Muscle layer of duodenum (tissue), 2 donors: ENCODE data around the gene FOXC2.

Experiments used
- H3K27ac ChIP-seq: one replicate; pipeline ENCODE4 v1.7.0; 2013; ENCODE audit warnings: mild to moderate bottlenecking, low read length
- H3K27me3 ChIP-seq: one replicate; pipeline ENCODE4 v1.7.0; 2013; ENCODE audit warnings: low read depth, mild to moderate bottlenecking, control low read depth, low read length
- H3K36me3 ChIP-seq, 2 donors: one replicate each; pipeline ENCODE4 v1.7.0; 2013; ENCODE audit warnings: low read length in 2 of 2, control low read depth in 1 of 2, mild to moderate bottlenecking in 1 of 2; ENCODE audit not compliant: insufficient read depth in 2 of 2, control insufficient read depth in 1 of 2
- H3K4me1 ChIP-seq, 2 donors: one replicate each; pipeline ENCODE4 v1.7.0; 2013; ENCODE audit warnings: low read length in 2 of 2, mild to moderate bottlenecking in 2 of 2, control low read depth in 1 of 2, moderate library complexity in 1 of 2; ENCODE audit not compliant: insufficient read depth in 2 of 2, control insufficient read depth in 1 of 2
- H3K4me3 ChIP-seq, 2 donors: one replicate each; pipeline ENCODE4 v1.7.0; 2013; ENCODE audit warnings: low read length in 2 of 2, low read depth in 1 of 2, mild to moderate bottlenecking in 1 of 2
- H3K9me3 ChIP-seq, 2 donors: one replicate each; pipeline ENCODE4 v1.7.0; 2013; ENCODE audit warnings: low read length in 2 of 2, control low read depth in 1 of 2, mild to moderate bottlenecking in 1 of 2; ENCODE audit not compliant: control insufficient read depth in 1 of 2
- donor health status: healthy.

The FOXC2 gene

GRCh38 chr16:86547286-86547685, 19.3 kb upstream of the FOXC2 start:
- peaks cover 28 to 75% of the 10 kb centered on the region in 2 donors for H3K36me3 ChIP-seq
- H3K27me3 ChIP-seq, result no peaks in the 10 kb centered on the region
- H3K27ac ChIP-seq, result no peak overlapping the region
- H3K4me3 ChIP-seq, result no peak overlapping the region
- H3K9me3 ChIP-seq, result no peaks in the 10 kb centered on the region
- no peaks in the 10 kb centered on the region for H3K4me1 ChIP-seq

DNA sequence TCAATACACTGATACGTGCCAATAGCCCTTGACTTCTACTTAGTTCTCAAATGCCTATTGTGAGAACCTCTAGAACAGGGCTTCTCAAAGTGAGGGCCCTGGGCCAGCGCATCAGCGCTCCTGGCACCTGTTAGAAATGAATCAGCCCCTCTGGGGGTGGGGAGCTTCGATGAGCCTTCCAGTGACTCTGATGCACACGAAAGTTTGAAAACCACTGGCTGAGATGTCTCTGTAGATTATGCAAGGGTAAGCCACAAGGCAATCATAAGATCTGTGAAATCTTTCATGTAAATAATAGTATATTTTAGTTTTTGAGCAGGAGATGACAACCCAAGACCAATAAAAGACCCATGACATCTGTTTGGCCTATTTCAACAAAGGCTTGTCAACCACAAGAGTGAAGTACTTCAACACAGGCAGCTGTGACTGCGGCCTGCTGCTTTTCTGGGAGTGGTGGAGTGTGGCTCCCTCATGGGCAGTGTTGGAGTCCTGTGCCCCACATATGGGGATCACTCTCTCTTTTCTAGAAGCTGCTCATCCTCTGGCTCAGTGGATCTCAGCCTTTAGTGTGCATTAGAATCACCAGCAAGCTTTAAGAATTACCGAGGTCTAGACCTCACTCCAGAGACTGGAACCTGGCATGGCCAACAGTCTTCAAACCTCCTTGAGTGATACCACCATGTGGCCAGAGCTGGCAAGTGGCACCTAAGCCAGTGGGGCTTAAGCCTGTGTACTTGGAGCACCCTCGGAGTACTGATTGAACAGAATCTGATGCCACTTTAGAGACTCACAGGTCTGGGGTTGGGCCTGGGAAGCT, 17.3 kb upstream of the FOXC2 start:
- no peak overlapping the region for H3K27ac ChIP-seq
- no peaks in the 10 kb centered on the region for H3K27me3 ChIP-seq
- peaks cover 23 to 62% of the 10 kb centered on the region in 2 donors for H3K36me3 ChIP-seq

GRCh38 chr16:86549893-86550190, 16.8 kb upstream of the FOXC2 start:
- Histone ChIP-seq H3K9me3 (no peaks in the 10 kb centered on the region), H3K27ac (no peak overlapping the region), H3K4me1 (peaks cover 5 to 7% of the 10 kb centered on the region in 2 donors), H3K27me3 (no peaks in the 10 kb centered on the region), H3K4me3 (no peak overlapping the region), H3K36me3 (peaks cover 23 to 59% of the 10 kb centered on the region in 2 donors)

More for the DNA sequence above, 17.3 kb upstream of the FOXC2 start:
- Histone ChIP-seq H3K4me3 (no peak overlapping the region), H3K4me1 (peaks cover 2 to 4% of the 10 kb centered on the region in 2 donors), H3K9me3 (no peaks in the 10 kb centered on the region)

- no peak overlapping the region for H3K4me3 ChIP-seq
- H3K27me3 ChIP-seq, result no peaks in the 10 kb centered on the region
- H3K9me3 ChIP-seq, result no peaks in the 10 kb centered on the region
- peaks cover 23 to 54% of the 10 kb centered on the region in 2 donors for H3K36me3 ChIP-seq
- peaks cover 5 to 7% of the 10 kb centered on the region in 2 donors for H3K4me1 ChIP-seq
- no peak overlapping the region for H3K27ac ChIP-seq
Observed at GRCh38 chr16:86550281-86550680, 16.3 kb upstream of the FOXC2 start.

DNA sequence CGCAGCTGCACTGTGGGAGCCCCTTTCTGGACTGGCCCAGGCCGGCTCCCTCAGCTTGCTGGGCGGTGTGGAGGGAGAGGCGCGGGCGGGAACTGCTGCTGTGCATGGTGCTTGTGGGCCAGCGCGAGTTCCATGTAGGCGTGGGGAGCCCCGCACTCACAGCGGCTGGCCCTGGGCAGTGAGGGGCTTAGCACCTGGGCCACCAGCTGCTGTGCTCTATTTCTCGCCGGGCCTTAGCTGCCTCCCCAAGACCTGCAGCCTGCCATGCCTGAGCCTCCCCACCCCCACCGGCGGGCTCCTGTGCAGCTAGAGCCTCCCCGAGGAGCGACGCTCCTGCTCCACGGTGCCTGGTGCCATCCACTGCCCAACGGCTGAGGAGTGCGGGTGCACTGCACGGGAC, 13.3 kb upstream of the FOXC2 start:
- peaks cover 5 to 13% of the 10 kb centered on the region in 2 donors for H3K4me1 ChIP-seq
- no peaks in the 10 kb centered on the region for H3K27me3 ChIP-seq
- H3K36me3 ChIP-seq, result peaks cover 13 to 27% of the 10 kb centered on the region in 2 donors
- H3K27ac ChIP-seq, result no peak overlapping the region
- no peaks in the 10 kb centered on the region for H3K9me3 ChIP-seq
- H3K4me3 ChIP-seq, result no peak overlapping the region

GRCh38 chr16:86554599-86554916, 12.1 kb upstream of the FOXC2 start:
- no peaks in the 10 kb centered on the region for H3K9me3 ChIP-seq
- peaks cover 12 to 17% of the 10 kb centered on the region in 2 donors for H3K36me3 ChIP-seq
- H3K4me3 ChIP-seq, result peak overlapping the region; percentile 85 to 90
- H3K27me3 ChIP-seq, result no peaks in the 10 kb centered on the region
- H3K4me1 ChIP-seq, result peaks cover 5 to 13% of the 10 kb centered on the region in 2 donors
- H3K27ac ChIP-seq, result peak overlapping the region; percentile 86

- Histone ChIP-seq H3K36me3 (peaks cover 10 to 11% of the 10 kb centered on the region in 2 donors), H3K4me1 (peaks cover 5 to 13% of the 10 kb centered on the region in 2 donors), H3K27me3 (no peaks in the 10 kb centered on the region), H3K27ac (peak within 1 kb of the TSS; percentile 86), H3K4me3 (peak within 1 kb of the TSS; percentile 85 to 90), H3K9me3 (no peaks in the 10 kb centered on the region)
Observed at GRCh38 chr16:86554917-86555703, 11.5 kb upstream of the FOXC2 start, which contains the start of gene MTHFSD. TSS of gene MTHFSD (minus strand) at chr16:86555235. CDS start at chr16:86555184, 51 bp downstream.

DNA sequence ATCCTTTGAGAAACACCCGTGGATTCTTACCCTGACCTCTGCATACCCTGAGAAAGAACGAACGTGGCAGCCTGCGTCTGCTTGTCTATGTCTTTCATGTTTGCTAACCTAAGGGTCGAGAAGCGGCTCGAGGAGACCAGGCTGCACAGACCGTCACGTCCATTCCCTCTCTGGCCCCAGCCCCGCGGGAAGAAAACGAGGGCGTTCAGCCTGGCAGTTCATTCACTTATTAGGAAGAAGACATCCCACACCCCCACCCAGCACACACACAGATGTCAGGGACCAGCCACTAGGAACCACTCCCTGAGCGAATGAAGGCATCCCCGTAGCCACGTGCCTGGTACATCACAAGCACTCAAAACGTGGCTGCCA, 10.9 kb upstream of the FOXC2 start:
- Histone ChIP-seq H3K27me3 (no peaks in the 10 kb centered on the region), H3K36me3 (peaks cover 8 to 10% of the 10 kb centered on the region in 2 donors), H3K27ac (no peak overlapping the region), H3K4me1 (peaks cover 5 to 13% of the 10 kb centered on the region in 2 donors), H3K4me3 (peak overlapping the region; percentile 85 to 90), H3K9me3 (no peaks in the 10 kb centered on the region)

DNA sequence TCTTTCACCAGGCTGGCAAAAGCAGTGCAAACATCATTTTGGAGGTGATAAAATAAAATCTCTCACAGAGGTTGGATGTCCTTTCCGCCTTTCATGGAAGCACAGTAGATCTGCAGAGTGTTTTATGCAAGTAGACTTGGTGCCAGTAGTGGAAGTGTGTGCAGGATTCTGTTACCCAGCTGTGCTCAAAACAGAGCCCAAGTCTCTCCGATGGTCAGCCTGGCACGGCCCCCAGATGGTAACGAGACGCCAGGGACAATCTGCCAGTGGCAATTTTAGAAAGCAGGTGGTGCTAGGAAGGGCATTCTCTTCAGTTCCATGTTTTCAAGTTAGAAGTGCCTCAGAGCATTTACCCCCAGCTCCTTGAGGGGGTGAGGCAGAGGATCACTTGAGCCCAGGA, 10.1 kb upstream of the FOXC2 start:
- Histone ChIP-seq H3K27me3 (no peaks in the 10 kb centered on the region), H3K4me1 (peaks cover 5 to 13% of the 10 kb centered on the region in 2 donors), H3K27ac (no peak overlapping the region), H3K36me3 (peaks cover 2 to 7% of the 10 kb centered on the region in 2 donors), H3K4me3 (no peak overlapping the region), H3K9me3 (no peaks in the 10 kb centered on the region)

- no peaks in the 10 kb centered on the region for H3K9me3 ChIP-seq
- H3K4me3 ChIP-seq, result no peak overlapping the region
- peaks cover 5 to 13% of the 10 kb centered on the region in 2 donors for H3K4me1 ChIP-seq
- H3K27me3 ChIP-seq, result no peaks in the 10 kb centered on the region
- no peaks in the 10 kb centered on the region for H3K36me3 ChIP-seq
- no peak overlapping the region for H3K27ac ChIP-seq
Observed at GRCh38 chr16:86557587-86557986, 9.0 kb upstream of the FOXC2 start.

DNA sequence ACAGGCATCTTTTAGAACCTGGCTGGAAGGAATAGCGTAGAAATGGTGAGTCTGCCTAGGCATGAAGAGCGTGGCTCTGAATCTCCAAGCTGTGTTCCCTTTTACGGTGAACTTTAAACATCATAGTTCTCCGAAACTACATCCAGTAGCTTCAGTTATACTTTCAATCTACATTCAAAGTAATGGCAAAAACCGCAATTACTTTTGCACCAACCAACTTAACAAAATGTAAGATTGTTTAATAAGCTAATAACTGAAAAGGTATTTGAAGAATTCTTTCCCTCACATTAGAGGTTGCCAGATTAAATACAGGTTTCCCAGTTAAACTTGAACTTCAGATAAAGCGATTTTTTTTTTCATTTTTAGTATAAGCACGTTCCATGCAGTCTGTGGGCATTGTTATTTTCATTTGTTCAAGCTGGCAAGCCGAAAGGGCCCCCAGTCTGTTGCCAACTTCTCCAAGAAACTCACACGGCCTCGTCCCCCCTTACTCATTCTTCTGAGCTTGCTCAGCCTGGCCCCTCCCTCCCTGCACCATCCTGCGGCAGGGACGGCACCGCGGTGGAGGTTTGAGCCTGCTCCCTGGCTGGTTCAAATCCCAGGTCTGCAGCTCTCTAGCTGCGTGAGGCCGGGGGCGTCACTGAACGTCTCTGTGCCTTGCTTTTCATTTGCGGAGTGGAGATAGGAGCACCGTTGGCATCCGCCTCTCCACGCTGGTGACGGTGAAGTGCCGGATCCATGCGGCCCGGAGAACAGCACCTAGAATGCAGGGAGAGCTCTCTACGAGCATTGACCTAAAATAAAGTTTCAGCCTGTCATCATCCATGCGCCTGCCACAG, 8.1 kb upstream of the FOXC2 start:
- Histone ChIP-seq H3K4me1 (peaks cover 5 to 13% of the 10 kb centered on the region in 2 donors), H3K9me3 (no peaks in the 10 kb centered on the region), H3K27ac (no peak overlapping the region), H3K27me3 (no peaks in the 10 kb centered on the region), H3K4me3 (no peak overlapping the region), H3K36me3 (no peaks in the 10 kb centered on the region)
